ENCODE measurements around the gene MITF. TPM values are rescaled to one million over a fixed set of nuclear protein-coding genes. Genes with fewer than 3 reads are reported as not detected.

The MITF gene
- total and polyA plus RNA-seq, 8 donors, result 6.2 to 29.6 (median 7.5) TPM

DNA sequence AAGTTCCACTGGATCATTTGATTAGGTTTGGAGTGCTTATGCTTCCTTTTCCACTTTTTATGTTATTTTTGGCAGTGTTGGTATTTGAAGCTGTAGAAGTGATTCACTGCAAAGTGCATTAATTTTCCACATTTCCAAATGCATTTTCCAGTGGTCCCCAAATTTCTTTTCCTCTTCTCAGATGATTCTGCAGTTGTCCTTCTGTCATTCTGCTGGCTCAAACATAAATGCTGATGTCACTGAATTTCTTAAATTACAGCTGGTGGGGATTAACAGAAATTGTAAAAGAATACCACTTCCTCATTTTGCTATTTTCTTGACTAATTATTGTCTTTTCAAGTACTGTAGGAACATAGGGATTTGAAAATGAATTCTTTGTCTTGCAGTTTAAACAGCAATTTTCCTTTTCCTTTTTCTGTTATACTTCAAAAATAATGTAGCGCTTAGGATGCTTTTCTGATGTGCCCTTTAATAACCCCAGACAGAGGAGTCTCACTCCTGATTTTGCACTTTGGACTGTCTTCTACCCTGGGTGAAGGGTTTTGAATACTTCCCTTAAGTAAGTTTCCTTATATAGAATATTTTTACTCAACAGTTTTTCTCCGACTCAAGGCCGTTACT is 25.0 kb downstream of the MITF start:
- ATAC-seq, result peak; percentile 26
- no peak overlapping the region for H3K4me3 ChIP-seq
- peak overlapping the region; percentile 65 to 76 for H3K27ac ChIP-seq
- no peak for DNase-seq
- no peaks in the 10 kb centered on the region for H3K9me3 ChIP-seq
- TF ChIP-seq, protein P1, sequence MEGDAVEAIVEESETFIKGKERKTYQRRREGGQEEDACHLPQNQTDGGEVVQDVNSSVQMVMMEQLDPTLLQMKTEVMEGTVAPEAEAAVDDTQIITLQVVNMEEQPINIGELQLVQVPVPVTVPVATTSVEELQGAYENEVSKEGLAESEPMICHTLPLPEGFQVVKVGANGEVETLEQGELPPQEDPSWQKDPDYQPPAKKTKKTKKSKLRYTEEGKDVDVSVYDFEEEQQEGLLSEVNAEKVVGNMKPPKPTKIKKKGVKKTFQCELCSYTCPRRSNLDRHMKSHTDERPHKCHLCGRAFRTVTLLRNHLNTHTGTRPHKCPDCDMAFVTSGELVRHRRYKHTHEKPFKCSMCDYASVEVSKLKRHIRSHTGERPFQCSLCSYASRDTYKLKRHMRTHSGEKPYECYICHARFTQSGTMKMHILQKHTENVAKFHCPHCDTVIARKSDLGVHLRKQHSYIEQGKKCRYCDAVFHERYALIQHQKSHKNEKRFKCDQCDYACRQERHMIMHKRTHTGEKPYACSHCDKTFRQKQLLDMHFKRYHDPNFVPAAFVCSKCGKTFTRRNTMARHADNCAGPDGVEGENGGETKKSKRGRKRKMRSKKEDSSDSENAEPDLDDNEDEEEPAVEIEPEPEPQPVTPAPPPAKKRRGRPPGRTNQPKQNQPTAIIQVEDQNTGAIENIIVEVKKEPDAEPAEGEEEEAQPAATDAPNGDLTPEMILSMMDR (IDR thresholded peaks at IDR 0.05), result no peak
- H3K36me3 ChIP-seq, result no peaks in the 10 kb centered on the region
- H3K27me3 ChIP-seq, result no peaks in the 10 kb centered on the region
- H3K4me1 ChIP-seq, result peaks cover 16 to 36% of the 10 kb centered on the region in 2 donors
- intact Hi-C loops (cut with DNase I), result no loop called here

DNA sequence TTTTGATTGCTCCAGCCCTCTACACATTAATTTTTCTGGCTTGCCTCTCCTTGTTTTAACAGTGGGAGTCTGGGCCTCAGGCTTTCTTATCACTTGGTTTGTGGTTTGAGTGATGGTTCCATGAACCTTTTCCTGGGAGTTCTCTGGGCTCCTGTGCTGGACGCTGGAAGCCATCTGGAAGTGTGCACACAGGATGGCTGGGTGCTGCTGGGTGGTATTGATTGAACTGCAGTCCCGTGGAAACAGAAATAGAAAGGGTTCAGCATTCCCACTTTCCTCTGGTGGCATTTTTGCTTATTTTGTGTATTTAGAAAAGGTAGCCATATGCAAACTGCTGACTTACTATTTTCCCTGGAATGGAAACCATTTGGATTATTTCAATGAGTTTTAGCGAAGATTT is 25.6 kb downstream of the MITF start:
- Histone ChIP-seq H3K9me3 (no peaks in the 10 kb centered on the region), H3K36me3 (no peaks in the 10 kb centered on the region), H3K4me1 (peaks cover 16 to 36% of the 10 kb centered on the region in 2 donors), H3K27me3 (no peaks in the 10 kb centered on the region), H3K27ac (peak overlapping the region; percentile 65 to 76), H3K4me3 (no peak overlapping the region)
- ATAC-seq (no peak), DNase-seq (no peak)
- intact Hi-C loops (cut with DNase I), result no loop called here
- TF ChIP-seq, protein P1 (IDR thresholded peaks at IDR 0.05), result no peak

- ATAC-seq, result no peak
- Histone ChIP-seq H3K27ac (no peak overlapping the region), H3K4me1 (peaks cover 12 to 36% of the 10 kb centered on the region in 2 donors), H3K9me3 (no peaks in the 10 kb centered on the region), H3K27me3 (no peaks in the 10 kb centered on the region), H3K4me3 (no peak overlapping the region), H3K36me3 (no peaks in the 10 kb centered on the region)
- TF ChIP-seq, protein P1 (IDR thresholded peaks at IDR 0.05), result no peak
- intact Hi-C loops (cut with DNase I), result no loop called here
- DNase-seq, result no peak
Measured at GRCh38 chr3:69766638-69767037, 27.4 kb downstream of the MITF start.

DNA sequence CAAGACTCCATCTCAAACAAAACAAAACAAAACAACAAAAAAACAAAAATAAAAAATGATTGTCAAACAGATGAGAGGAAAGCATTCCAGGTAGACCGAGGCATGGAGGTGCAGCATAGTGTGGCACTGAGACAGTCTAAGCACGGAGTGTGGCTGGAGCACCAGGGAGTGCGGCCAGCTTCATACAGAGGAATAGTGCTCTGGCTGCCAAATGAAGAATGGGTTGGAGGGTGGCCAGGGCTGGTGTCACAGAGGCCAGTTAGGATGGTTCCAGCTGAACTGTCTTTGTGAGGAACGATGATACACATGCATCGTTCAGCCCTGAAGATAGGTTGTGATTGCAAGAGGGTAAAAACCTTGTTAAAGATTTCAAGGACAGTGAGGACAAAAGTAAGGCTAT is 28.3 kb downstream of the MITF start:
- TF ChIP-seq, protein P1 (IDR thresholded peaks at IDR 0.05), result no peak
- Histone ChIP-seq H3K27me3 (no peaks in the 10 kb centered on the region), H3K27ac (no peak overlapping the region), H3K9me3 (no peaks in the 10 kb centered on the region), H3K36me3 (no peaks in the 10 kb centered on the region), H3K4me1 (peaks cover 11 to 30% of the 10 kb centered on the region in 2 donors), H3K4me3 (no peak overlapping the region)
- ATAC-seq (no peak), DNase-seq (no peak)
- intact Hi-C loops (cut with DNase I), result no loop called here

- Histone ChIP-seq H3K4me1 (peaks cover 11 to 22% of the 10 kb centered on the region in 2 donors), H3K9me3 (no peaks in the 10 kb centered on the region), H3K27me3 (no peaks in the 10 kb centered on the region), H3K4me3 (no peak overlapping the region), H3K36me3 (no peaks in the 10 kb centered on the region), H3K27ac (no peak overlapping the region)
- DNase-seq (no peak), ATAC-seq (no peak)
- TF ChIP-seq, protein P1 (IDR thresholded peaks at IDR 0.05), result no peak
- intact Hi-C loops (cut with DNase I), result no loop called here
Measured at GRCh38 chr3:69768438-69768837, 29.2 kb downstream of the MITF start.

Data from left lung (tissue), 10 donors.